BE2C (cell line): ENCODE measurements around the gene SHISA8.

ENCODE experiments used
- DNase-seq: peaks from one replicate; pipeline ENCODE4 v3.0.0-alpha.2; 2020
- H3K27me3 ChIP-seq: fragments of 250-450 bp; sonication (Bioruptor Pico); 2 replicates; pipeline ENCODE4 v1.5.1; 2020; ENCODE audit warnings: mild to moderate bottlenecking
- H3K36me3 ChIP-seq: fragments of 250-450 bp; sonication (Bioruptor Pico); 2 replicates; pipeline ENCODE4 v1.5.1; 2020; ENCODE audit warnings: mild to moderate bottlenecking
- H3K4me1 ChIP-seq: fragments of 250-450 bp; sonication (Bioruptor Pico); 2 replicates; pipeline ENCODE4 v1.5.1; 2020
- H3K4me3 ChIP-seq: 2 replicates; pipeline ENCODE4 v1.5.1; 2011; ENCODE audit warnings: low read depth, low read length
- H3K9me3 ChIP-seq: fragments of 250-450 bp; sonication (Bioruptor Pico); 2 replicates; pipeline ENCODE4 v1.5.1; 2020
- TF ChIP-seq, protein P1 (sequence below): IDR thresholded peaks from 2 replicates; pipeline ENCODE4 v1.5.1; 2012; ENCODE audit warnings: mild to moderate bottlenecking, low read depth, low read length

The SHISA8 gene

DNA sequence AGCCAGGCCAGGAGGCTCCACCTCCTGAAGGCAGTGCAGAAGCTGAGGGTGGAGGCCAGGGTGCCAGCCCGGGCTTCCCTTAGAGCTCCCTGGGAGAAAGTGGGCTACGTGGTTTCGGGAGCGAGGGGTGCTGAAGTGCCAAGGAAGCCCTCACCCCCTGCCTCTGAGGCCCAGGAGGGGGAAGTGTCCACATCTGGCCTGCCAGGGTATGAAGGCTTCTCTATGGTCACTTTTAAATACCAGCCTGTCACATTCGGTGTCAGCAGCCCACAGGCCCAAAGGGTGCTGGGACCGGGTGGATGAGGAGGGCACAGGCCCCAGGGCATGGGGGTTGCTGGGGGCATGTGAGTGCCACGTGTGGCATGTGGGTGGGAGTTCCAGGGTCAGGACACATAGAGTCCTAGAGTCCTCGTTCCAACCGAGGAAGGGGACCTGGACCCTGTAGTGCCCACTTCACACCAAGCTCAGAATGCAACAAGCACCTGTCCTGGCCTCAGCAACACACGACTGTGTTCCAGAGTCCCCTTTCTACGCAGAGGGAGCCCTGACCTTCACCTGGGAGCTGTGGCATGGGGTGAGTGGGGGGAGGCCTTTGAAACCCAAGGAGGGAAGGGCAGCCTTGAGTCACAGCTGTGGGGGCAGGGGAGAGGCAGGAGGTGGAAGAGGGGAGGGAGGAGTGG lies 1.7 kb downstream of the SHISA8 start:
- Histone ChIP-seq H3K36me3 (no peaks in the 10 kb centered on the region), H3K9me3 (no peaks in the 10 kb centered on the region), H3K27me3 (peaks cover 89% of the 10 kb centered on the region), H3K4me1 (no peaks in the 10 kb centered on the region), H3K4me3 (no peak overlapping the region)
- DNase-seq, result no peak
- TF ChIP-seq, protein P1, sequence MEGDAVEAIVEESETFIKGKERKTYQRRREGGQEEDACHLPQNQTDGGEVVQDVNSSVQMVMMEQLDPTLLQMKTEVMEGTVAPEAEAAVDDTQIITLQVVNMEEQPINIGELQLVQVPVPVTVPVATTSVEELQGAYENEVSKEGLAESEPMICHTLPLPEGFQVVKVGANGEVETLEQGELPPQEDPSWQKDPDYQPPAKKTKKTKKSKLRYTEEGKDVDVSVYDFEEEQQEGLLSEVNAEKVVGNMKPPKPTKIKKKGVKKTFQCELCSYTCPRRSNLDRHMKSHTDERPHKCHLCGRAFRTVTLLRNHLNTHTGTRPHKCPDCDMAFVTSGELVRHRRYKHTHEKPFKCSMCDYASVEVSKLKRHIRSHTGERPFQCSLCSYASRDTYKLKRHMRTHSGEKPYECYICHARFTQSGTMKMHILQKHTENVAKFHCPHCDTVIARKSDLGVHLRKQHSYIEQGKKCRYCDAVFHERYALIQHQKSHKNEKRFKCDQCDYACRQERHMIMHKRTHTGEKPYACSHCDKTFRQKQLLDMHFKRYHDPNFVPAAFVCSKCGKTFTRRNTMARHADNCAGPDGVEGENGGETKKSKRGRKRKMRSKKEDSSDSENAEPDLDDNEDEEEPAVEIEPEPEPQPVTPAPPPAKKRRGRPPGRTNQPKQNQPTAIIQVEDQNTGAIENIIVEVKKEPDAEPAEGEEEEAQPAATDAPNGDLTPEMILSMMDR, result no peak

DNA sequence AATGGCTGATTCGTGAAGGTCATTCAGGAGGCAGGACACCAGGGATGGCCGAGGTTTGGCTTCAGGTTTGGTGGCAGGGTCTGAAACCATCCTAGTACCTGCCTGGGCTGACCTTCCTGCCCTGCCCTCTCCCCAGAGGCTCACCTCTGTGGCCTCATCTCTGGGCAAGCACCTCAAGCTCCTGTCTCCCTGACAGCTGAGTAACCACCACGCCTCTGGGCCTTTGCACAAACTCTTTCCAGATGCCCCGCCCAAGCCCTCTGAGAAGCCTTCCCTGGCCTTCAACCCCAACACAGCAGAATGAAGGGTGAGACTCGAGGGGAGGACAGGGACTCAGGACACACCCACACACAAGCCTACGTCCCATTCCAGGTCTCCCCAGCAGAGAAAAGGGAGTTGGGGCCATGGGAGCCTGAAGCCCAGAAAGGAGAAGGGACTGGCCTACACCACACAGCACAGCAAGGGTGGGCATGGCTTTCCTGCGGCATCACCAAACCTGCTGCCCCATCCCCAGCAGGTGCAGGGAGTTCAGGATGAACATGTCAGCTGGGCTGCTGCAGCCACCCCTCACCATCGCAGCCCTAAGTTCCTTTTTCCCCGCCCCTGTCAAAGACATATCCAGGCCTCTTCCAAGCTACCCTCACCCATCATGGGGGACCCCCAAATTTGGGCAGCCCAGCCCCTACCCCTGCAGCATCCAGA lies 2.4 kb downstream of the SHISA8 start:
- TF ChIP-seq, protein P1, result no peak
- Histone ChIP-seq H3K9me3 (no peaks in the 10 kb centered on the region), H3K4me3 (no peak overlapping the region), H3K27me3 (peaks cover 84% of the 10 kb centered on the region), H3K36me3 (peaks cover 1% of the 10 kb centered on the region), H3K4me1 (no peaks in the 10 kb centered on the region)
- no peak for DNase-seq

DNA sequence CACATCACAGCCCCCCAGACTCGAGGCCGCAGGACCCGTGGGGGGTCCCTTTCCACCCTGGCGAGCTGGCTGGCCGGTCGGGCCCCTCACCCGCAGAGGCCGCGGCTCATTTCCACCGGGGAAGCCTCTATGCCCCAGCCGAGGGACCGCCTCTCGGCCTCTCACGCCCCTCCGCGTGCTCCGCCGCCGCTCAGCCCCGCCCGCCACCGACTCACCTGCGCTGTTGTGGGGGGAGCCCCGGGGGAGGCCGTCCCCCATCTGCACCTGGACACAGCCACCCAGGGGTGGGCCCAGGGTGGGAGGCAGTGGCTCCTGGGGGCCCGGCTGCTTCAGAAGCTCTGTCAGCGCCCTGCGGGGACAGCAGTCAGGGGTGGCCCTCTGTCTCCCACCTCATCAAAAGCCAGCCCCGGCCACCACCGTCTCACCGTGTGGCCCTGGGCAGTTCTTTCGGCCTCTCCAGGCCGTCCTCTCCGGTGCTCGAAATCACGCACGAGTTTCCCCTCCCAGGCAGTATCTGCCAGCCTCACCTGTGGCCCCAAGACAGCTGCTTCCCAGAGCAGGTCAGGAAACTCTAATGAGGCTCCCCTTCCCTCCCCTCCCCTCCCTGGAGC lies 3.8 kb downstream of the SHISA8 start:
- no peak for DNase-seq
- Histone ChIP-seq H3K9me3 (no peaks in the 10 kb centered on the region), H3K4me1 (no peaks in the 10 kb centered on the region), H3K4me3 (peak overlapping the region; percentile 20), H3K27me3 (peaks cover 72% of the 10 kb centered on the region), H3K36me3 (peaks cover 6% of the 10 kb centered on the region)
- TF ChIP-seq, protein P1, result no peak

DNA sequence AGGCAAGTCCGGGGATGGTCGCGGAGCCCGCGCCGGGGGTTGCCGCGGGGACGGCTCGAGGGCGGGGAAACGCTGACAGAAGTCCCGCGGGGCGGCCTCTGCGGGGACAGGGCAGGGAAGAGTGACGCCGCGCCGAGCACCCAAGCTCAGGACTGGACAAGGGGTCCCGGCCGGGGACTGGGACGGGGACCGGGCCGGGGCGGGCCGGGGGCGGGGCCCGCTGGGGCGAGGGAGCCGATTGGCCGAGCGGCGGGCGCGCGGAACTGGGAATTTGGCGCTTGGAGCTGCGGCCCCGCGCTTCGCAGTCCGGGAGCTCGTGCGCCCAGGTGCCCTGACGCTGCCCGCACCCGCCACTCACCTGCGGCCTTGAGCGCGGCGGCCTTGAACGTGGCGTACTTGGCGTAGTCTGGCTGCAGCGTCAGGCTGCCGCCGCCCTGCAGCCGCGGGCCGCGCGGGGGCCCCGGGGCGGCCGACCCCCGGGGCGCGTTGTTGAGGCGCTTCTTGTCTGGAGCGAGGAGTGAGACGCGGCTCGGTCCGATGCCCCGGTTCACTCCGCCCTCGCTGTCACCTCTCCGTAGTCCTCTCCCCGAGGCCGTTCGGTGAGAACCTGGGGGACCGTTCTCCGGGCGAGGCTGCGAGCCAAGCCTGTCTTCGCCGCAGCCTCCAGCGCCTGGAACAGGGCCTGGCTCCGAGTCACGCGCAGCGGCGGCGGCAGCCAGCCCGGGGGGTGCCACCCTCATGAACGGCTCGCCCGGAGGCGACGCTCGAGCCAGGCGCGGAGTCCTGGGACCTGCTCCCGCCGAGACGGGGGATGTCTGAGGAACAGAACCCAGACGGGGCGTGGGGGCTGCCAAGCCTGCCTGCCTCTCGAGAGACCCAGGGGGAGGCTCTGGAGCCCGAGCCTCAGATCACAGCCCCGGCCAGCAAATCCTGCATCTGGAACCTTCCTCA lies 4.5 kb downstream of the SHISA8 start:
- Histone ChIP-seq H3K27me3 (peaks cover 64% of the 10 kb centered on the region), H3K4me3 (peak overlapping the region; percentile 20), H3K4me1 (no peaks in the 10 kb centered on the region), H3K36me3 (peaks cover 7% of the 10 kb centered on the region), H3K9me3 (no peaks in the 10 kb centered on the region)
- TF ChIP-seq, protein P1, result no peak
- peak; percentile 42 for DNase-seq

DNA sequence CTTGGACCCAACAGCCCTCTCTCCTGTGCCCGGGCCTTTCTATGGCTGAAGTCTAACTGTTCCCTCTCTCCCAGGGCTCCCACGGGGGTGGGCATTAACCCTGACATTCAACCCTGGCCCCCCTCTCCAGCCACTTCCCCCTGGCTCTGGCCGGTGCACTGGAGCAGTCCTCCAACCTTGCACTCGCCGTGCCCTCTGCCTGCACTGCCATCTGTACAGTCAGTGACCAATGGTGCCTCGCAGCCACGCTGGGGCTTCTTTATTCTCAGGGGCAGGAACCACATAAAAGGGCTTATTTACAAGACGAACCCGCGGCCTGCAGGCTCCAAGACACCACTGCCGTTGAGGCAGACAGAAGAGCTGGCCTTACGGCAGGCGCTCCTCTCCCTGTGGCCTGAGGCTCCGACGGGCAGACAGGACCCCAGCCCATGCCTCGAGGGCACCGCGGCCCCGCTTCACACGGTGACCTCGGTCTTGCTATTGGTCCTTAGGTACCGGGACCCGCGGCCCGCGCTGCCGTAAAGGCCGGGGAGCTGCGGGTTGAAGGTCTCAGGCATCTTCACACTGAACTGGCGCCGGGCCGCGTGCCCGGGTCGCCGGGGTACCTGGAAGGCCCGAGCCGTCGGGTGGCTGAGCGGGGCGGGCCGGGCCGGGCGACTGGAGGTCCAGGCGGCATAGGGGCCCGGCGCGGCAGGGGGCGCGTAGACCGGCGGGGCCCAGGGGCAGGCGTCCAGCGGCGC lies 5.4 kb downstream of the SHISA8 start:
- TF ChIP-seq, protein P1, result no peak
- no peaks in the 10 kb centered on the region for H3K9me3 ChIP-seq
- DNase-seq, result no peak
- no peak overlapping the region for H3K4me3 ChIP-seq
- H3K27me3 ChIP-seq, result peaks cover 56% of the 10 kb centered on the region
- no peaks in the 10 kb centered on the region for H3K4me1 ChIP-seq
- peaks cover 15% of the 10 kb centered on the region for H3K36me3 ChIP-seq
